HepG2 (cell line): Measurements from ENCODE around the gene THRB. TPM values are rescaled to one million over a fixed set of nuclear protein-coding genes. Genes with fewer than 3 reads are reported as not detected.
A peak's percentile ranks its signal among the peaks of the same experiment; 100 is the strongest.

ENCODE experiments used
- EED ChIP-seq: sonication (generic); formaldehyde crosslinking; IDR thresholded peaks from 2 replicates; pipeline ENCODE4 v1.5.0; 2020; ENCODE audit warnings: mild to moderate bottlenecking, missing genetic modification reagents
- FOSL2 ChIP-seq: sonication (generic); formaldehyde crosslinking; IDR thresholded peaks from 2 replicates; pipeline ENCODE4 v1.4.0; 2020; ENCODE audit warnings: missing genetic modification reagents
- FOXA1 ChIP-seq, 2 experiments: fragments of 450-650 bp in 1 of 2; sonication (generic) in 1 of 2; formaldehyde crosslinking in 1 of 2; IDR thresholded peaks; 2 replicates each; pipeline versions ENCODE4 v1.4.0 to v1.6.1; 2016 to 2020; ENCODE audit warnings: missing genetic modification reagents in 1 of 2
- FOXM1 ChIP-seq: sonication (generic); formaldehyde crosslinking; IDR thresholded peaks from 2 replicates; pipeline ENCODE4 v1.5.0; 2020; ENCODE audit warnings: missing genetic modification reagents
- FOXP4 ChIP-seq: sonication (generic); formaldehyde crosslinking; IDR thresholded peaks from 2 replicates; pipeline ENCODE4 v1.4.0; 2020; ENCODE audit warnings: missing genetic modification reagents
- HMG20A ChIP-seq: IDR thresholded peaks from 2 replicates; pipeline ENCODE4 v1.6.1; 2016; ENCODE audit warnings: borderline replicate concordance
- MEF2D ChIP-seq: sonication (generic); formaldehyde crosslinking; IDR thresholded peaks from 2 replicates; pipeline ENCODE4 v1.5.1; 2020; ENCODE audit warnings: mild to moderate bottlenecking, missing genetic modification reagents
- RARA ChIP-seq: IDR thresholded peaks from 2 replicates; pipeline ENCODE4 v1.6.1; 2016; ENCODE audit warnings: missing genetic modification reagents, missing compliant biosample characterization
- SAP130 ChIP-seq: IDR thresholded peaks from 2 replicates; pipeline ENCODE4 v1.6.1; 2016; ENCODE audit warnings: low read depth
- SOX13 ChIP-seq, 3 experiments: fragments of 450-650 bp in 1 of 3; sonication (generic) in 1 of 3; formaldehyde crosslinking in 1 of 3; IDR thresholded peaks in 2 of 3; conservative IDR thresholded peaks in 1 of 3; 2 replicates each; pipeline versions ENCODE4 v1.5.0 to v1.6.1; 2016 to 2020; ENCODE audit warnings: antibody characterized with exemption in 1 of 3, mild to moderate bottlenecking in 1 of 3, missing compliant biosample characterization in 1 of 3, missing genetic modification reagents in 1 of 3, moderate library complexity in 1 of 3
- TEAD3 ChIP-seq: optimal IDR thresholded peaks from 2 replicates; pipeline ENCODE3; 2016; ENCODE audit warnings: borderline replicate concordance
- ZFP90 ChIP-seq: sonication (generic); formaldehyde crosslinking; IDR thresholded peaks from 2 replicates; pipeline ENCODE4 v1.8.0; 2022; ENCODE audit warnings: missing genetic modification reagents, mild to moderate bottlenecking, inconsistent platforms, borderline replicate concordance
- ZNF18 ChIP-seq: sonication (generic); formaldehyde crosslinking; IDR thresholded peaks from 2 replicates; pipeline ENCODE4 v1.8.0; 2022; ENCODE audit warnings: mild to moderate bottlenecking, missing genetic modification reagents; ENCODE audit not compliant: insufficient replicate concordance
- ZNF276 ChIP-seq: sonication (generic); formaldehyde crosslinking; IDR thresholded peaks from 2 replicates; pipeline ENCODE4 v1.4.0; 2020; ENCODE audit warnings: mild to moderate bottlenecking, low read depth, missing genetic modification reagents
- ZNF282 ChIP-seq: fragments of 450-650 bp; IDR thresholded peaks from 2 replicates; pipeline ENCODE4 v1.6.1; 2018; ENCODE audit not compliant: partially characterized antibody
- ZNF329 ChIP-seq: sonication (generic); formaldehyde crosslinking; IDR thresholded peaks from 2 replicates; pipeline ENCODE4 v1.9.0; 2021; ENCODE audit warnings: low read depth, mild to moderate bottlenecking, missing genetic modification reagents
- ZNF737 ChIP-seq: sonication (generic); formaldehyde crosslinking; IDR thresholded peaks from 2 replicates; pipeline ENCODE4 v1.5.0; 2020; ENCODE audit warnings: missing genetic modification reagents, mild to moderate bottlenecking, borderline replicate concordance
- ZNF780A ChIP-seq: sonication (generic); formaldehyde crosslinking; IDR thresholded peaks from 2 replicates; pipeline ENCODE4 v1.8.0; 2022; ENCODE audit warnings: mild to moderate bottlenecking, missing genetic modification reagents, moderate library complexity
- ZXDC ChIP-seq: sonication (generic); formaldehyde crosslinking; IDR thresholded peaks from 2 replicates; pipeline ENCODE4 v1.5.0; 2020; ENCODE audit warnings: mild to moderate bottlenecking, missing genetic modification reagents
- polyA plus RNA-seq, 8 experiments: library from polyadenylated mRNA; depleted of rRNA in 3 of 8; stranded (reverse) in 7 of 8; unstranded in 1 of 8; fragments of >200 nt; fragmentation: Illumina TruSeq in 4 of 8; extraction: Trizol in 4 of 8; gene quantifications; 2 replicates each; pipeline versions ENCODE4 v1.2.1 to v1.2.3, GENCODE V29; 2011 to 2016; ENCODE audit warnings: low read depth in 4 of 8, missing spikeins in 1 of 8, mixed read lengths in 1 of 8; ENCODE audit not compliant: insufficient read depth in 1 of 8
- total RNA-seq, 5 experiments: library from RNA; depleted of rRNA; stranded (reverse); fragments of >200 nt; fragmentation: Illumina TruSeq; extraction: Trizol; gene quantifications; 2 replicates each; pipeline ENCODE4 v1.2.3, GENCODE V29; 2016; ENCODE audit warnings: low read depth in 1 of 5
- TF ChIP-seq, protein P1 (sequence below): sonication (generic); formaldehyde crosslinking; IDR thresholded peaks from 2 replicates; pipeline ENCODE4 v1.4.0; 2020; ENCODE audit warnings: mild to moderate bottlenecking, missing genetic modification reagents, borderline replicate concordance

The THRB gene
- total and polyA plus RNA-seq, 2 of the 13 experiments (the other 11 are each of a cell fraction or from before 2014, with no cell fraction given) = 4.7 to 22.7 TPM

DNA sequence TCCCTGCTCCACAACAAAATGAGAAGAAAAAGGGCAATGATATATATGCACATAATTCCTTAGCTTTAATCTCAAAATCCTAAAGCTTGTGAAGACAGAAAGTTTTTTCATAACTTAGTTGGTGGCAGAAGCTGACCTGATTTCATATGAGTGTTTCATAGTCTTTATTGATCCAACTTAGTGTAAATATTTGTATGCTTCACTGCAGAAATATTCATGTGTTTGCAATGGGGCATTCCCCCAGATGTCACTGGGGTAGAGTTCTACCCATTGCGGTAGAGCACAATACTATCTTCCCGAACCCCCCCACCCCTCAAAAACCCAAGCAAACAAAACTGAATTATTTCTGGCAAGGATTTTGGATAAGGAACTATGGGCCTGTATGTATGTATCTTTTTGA, 221.2 kb downstream of the THRB start (continued):
- TF ChIP-seq, protein P1, sequence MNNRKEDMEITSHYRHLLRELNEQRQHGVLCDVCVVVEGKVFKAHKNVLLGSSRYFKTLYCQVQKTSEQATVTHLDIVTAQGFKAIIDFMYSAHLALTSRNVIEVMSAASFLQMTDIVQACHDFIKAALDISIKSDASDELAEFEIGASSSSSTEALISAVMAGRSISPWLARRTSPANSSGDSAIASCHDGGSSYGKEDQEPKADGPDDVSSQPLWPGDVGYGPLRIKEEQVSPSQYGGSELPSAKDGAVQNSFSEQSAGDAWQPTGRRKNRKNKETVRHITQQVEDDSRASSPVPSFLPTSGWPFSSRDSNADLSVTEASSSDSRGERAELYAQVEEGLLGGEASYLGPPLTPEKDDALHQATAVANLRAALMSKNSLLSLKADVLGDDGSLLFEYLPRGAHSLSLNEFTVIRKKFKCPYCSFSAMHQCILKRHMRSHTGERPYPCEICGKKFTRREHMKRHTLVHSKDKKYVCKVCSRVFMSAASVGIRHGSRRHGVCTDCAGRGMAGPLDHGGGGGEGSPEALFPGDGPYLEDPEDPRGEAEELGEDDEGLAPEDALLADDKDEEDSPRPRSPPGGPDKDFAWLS (CRISPR knock-in tag) = peak; percentile 99
- no peak for TF ChIP-seq ZNF276
- TF ChIP-seq ZNF737 (CRISPR knock-in tag) = no peak
- peak; percentile 20 for TF ChIP-seq TEAD3 (CRISPR knock-in tag)
- 0 out of 2 replicates have a peak, but pooled peaks have one; percentile 15 for TF ChIP-seq SAP130 (CRISPR knock-in tag)
- no peak for TF ChIP-seq ZXDC (CRISPR knock-in tag)
- TF ChIP-seq EED (CRISPR knock-in tag) = no peak
- no peak for TF ChIP-seq SOX13 (IDR thresholded peaks at IDR 0.05)
- TF ChIP-seq SOX13 (CRISPR knock-in tag; conservative IDR thresholded peaks at IDR 0.05 in 1 of 2, IDR thresholded peaks at IDR 0.05 in 1 of 2) = peak in 1 of 2 experiments; percentile 14; a peak in 1 of 4 replicates
- TF ChIP-seq FOXM1 (CRISPR knock-in tag) = no peak
- no peak for TF ChIP-seq ZNF780A (CRISPR knock-in tag)
- no peak for TF ChIP-seq MEF2D (CRISPR knock-in tag)
- TF ChIP-seq HMG20A (CRISPR knock-in tag) = peak; percentile 40; the same call in 1 of the 2 replicates
- TF ChIP-seq FOXP4 (CRISPR knock-in tag) = 0 out of 2 replicates have a peak, but pooled peaks have one; percentile 30
- no peak for TF ChIP-seq ZNF18 (CRISPR knock-in tag)
- TF ChIP-seq ZNF282 = no peak
- peak; percentile 62 for TF ChIP-seq FOSL2 (CRISPR knock-in tag)
- peak; percentile 55; the same call in 1 of the 2 replicates for TF ChIP-seq FOXA1 (IDR thresholded peaks at IDR 0.05)
- TF ChIP-seq FOXA1 (CRISPR knock-in tag; IDR thresholded peaks at IDR 0.05) = no peak
- TF ChIP-seq ZFP90 = no peak
- no peak for TF ChIP-seq ZNF329 (CRISPR knock-in tag)
- peak; percentile 84 for TF ChIP-seq RARA (CRISPR knock-in tag)
